Ishikawa (cell line): ENCODE data around the gene POLR2M.

Experiments
- CEBPB ChIP-seq: IDR thresholded peaks from 2 replicates; pipeline ENCODE4 v1.6.1; 2012
- CREB1 ChIP-seq: IDR thresholded peaks from 2 replicates; pipeline ENCODE4 v1.6.1; 2012; ENCODE audit warnings: low read depth
- EGR1 ChIP-seq: IDR thresholded peaks from 2 replicates; pipeline ENCODE4 v1.6.1; 2012
- EP300 ChIP-seq: IDR thresholded peaks from 2 replicates; pipeline ENCODE4 v1.6.1; 2012; ENCODE audit warnings: borderline replicate concordance
- FOXM1 ChIP-seq: IDR thresholded peaks from 2 replicates; pipeline ENCODE4 v1.6.1; 2012; ENCODE audit warnings: low read depth, borderline replicate concordance
- NFIC ChIP-seq: IDR thresholded peaks from 2 replicates; pipeline ENCODE4 v1.6.1; 2012
- RAD21 ChIP-seq: IDR thresholded peaks from 2 replicates; pipeline ENCODE4 v1.6.1; 2012; ENCODE audit warnings: low read depth
- TAF1 ChIP-seq: IDR thresholded peaks from 2 replicates; pipeline ENCODE4 v1.6.1; 2012; ENCODE audit warnings: low read depth, mild to moderate bottlenecking
- TCF12 ChIP-seq: IDR thresholded peaks from 2 replicates; pipeline ENCODE4 v1.6.1; 2012; ENCODE audit warnings: low read depth
- TEAD4 ChIP-seq: IDR thresholded peaks from 2 replicates; pipeline ENCODE4 v1.6.1; 2012
- YY1 ChIP-seq: IDR thresholded peaks from 2 replicates; pipeline ENCODE4 v1.6.1; 2012; ENCODE audit warnings: low read depth
- ZBTB7A ChIP-seq: IDR thresholded peaks from 2 replicates; pipeline ENCODE4 v1.6.1; 2012; ENCODE audit warnings: low read depth
- TF ChIP-seq, protein P1 (sequence below): IDR thresholded peaks from 2 replicates; pipeline ENCODE4 v1.6.1; 2012
- TF ChIP-seq, protein P2 (sequence below): IDR thresholded peaks from 2 replicates; pipeline ENCODE4 v1.6.1; 2012
- TF ChIP-seq, protein P3 (sequence below): IDR thresholded peaks from 2 replicates; pipeline ENCODE4 v1.6.1; 2012; ENCODE audit warnings: low read depth, mild to moderate bottlenecking

The POLR2M gene

DNA sequence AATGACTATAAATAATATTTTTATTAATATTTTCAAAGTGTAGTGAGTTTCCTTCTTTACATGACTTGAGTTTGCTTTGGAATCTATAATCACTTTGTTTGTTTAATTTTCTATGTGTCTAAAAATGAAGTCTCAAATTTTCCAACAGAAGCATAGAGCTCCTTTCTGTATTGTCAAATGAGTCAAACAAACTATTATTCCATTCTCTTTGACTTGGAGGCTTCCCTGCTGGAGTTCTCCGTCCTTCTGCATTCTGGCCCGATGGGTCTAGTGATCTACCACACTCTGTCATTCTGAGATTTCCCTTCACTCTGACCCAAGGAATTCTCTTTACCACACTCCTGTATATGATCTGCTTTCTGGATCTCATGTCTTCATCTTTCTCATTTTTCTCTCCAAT is 30.1 kb downstream of the POLR2M start:
- TF ChIP-seq, protein P1, sequence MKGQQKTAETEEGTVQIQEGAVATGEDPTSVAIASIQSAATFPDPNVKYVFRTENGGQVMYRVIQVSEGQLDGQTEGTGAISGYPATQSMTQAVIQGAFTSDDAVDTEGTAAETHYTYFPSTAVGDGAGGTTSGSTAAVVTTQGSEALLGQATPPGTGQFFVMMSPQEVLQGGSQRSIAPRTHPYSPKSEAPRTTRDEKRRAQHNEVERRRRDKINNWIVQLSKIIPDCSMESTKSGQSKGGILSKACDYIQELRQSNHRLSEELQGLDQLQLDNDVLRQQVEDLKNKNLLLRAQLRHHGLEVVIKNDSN = no peak
- no peak for TF ChIP-seq TCF12
- no peak for TF ChIP-seq RAD21
- no peak for TF ChIP-seq CEBPB
- no peak for TF ChIP-seq TEAD4
- no peak for TF ChIP-seq TAF1
- TF ChIP-seq ZBTB7A = no peak
- TF ChIP-seq FOXM1 = no peak
- no peak for TF ChIP-seq EGR1
- no peak for TF ChIP-seq YY1
- no peak for TF ChIP-seq EP300
- TF ChIP-seq CREB1 = no peak
- no peak for TF ChIP-seq NFIC
- TF ChIP-seq, protein P2, sequence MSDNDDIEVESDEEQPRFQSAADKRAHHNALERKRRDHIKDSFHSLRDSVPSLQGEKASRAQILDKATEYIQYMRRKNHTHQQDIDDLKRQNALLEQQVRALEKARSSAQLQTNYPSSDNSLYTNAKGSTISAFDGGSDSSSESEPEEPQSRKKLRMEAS = no peak
- TF ChIP-seq, protein P3, sequence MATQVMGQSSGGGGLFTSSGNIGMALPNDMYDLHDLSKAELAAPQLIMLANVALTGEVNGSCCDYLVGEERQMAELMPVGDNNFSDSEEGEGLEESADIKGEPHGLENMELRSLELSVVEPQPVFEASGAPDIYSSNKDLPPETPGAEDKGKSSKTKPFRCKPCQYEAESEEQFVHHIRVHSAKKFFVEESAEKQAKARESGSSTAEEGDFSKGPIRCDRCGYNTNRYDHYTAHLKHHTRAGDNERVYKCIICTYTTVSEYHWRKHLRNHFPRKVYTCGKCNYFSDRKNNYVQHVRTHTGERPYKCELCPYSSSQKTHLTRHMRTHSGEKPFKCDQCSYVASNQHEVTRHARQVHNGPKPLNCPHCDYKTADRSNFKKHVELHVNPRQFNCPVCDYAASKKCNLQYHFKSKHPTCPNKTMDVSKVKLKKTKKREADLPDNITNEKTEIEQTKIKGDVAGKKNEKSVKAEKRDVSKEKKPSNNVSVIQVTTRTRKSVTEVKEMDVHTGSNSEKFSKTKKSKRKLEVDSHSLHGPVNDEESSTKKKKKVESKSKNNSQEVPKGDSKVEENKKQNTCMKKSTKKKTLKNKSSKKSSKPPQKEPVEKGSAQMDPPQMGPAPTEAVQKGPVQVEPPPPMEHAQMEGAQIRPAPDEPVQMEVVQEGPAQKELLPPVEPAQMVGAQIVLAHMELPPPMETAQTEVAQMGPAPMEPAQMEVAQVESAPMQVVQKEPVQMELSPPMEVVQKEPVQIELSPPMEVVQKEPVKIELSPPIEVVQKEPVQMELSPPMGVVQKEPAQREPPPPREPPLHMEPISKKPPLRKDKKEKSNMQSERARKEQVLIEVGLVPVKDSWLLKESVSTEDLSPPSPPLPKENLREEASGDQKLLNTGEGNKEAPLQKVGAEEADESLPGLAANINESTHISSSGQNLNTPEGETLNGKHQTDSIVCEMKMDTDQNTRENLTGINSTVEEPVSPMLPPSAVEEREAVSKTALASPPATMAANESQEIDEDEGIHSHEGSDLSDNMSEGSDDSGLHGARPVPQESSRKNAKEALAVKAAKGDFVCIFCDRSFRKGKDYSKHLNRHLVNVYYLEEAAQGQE = no peak

DNA sequence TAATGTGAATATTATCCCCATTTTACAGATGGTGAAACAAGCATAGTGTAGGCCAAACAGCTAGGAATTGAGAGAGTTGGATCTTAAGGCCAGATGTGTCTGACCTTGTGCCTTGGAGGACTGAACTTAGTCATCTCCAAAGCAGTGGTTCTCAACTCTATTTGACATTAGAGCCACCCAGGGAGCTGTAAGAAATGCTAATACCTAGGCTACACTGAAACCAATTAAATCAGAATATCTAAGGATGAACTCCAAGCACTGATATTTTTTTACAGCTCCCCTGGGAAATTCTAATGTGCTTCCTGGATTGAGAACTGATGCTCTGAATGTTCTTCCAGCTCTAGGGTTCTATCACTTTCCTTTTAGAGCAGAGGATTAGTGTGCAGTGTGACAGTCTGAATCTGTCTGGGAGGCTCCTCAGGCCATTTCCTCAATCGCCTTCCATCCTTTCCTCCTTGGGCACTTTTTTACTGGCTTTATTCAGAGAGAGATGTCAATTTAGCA is 32.3 kb downstream of the POLR2M start:
- no peak for TF ChIP-seq TAF1
- TF ChIP-seq EP300 = no peak
- no peak for TF ChIP-seq FOXM1
- TF ChIP-seq RAD21 = no peak
- TF ChIP-seq, protein P3 = no peak
- TF ChIP-seq NFIC = no peak
- TF ChIP-seq TEAD4 = no peak
- no peak for TF ChIP-seq TCF12
- TF ChIP-seq, protein P2 = no peak
- no peak for TF ChIP-seq EGR1
- no peak for TF ChIP-seq YY1
- TF ChIP-seq, protein P1 = no peak
- no peak for TF ChIP-seq CREB1
- no peak for TF ChIP-seq ZBTB7A
- no peak for TF ChIP-seq CEBPB

DNA sequence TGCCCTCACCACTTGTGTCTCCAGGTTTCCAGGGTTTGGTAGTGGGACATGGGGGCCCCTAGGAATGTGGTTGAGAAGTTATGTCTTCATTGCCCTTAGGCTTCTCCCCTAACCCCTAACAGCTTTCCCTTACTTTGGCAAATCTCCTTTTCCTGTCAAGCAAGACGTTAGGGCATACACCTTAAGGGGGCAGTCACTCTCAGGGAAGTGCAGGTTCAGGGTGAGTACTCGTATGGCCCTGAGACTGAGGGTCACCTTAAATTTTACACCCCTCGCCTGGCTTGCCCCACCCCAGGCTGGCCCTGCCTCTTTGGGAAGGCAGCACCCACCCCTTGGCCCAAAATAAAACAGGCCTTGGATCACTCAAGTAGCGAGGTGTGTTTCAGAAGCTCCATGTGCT is 33.5 kb downstream of the POLR2M start:
- TF ChIP-seq RAD21 = no peak
- TF ChIP-seq ZBTB7A = no peak
- no peak for TF ChIP-seq TEAD4
- no peak for TF ChIP-seq EP300
- TF ChIP-seq CREB1 = no peak
- TF ChIP-seq EGR1 = no peak
- no peak for TF ChIP-seq FOXM1
- TF ChIP-seq, protein P2 = no peak
- TF ChIP-seq, protein P1 = no peak
- no peak for TF ChIP-seq TCF12
- no peak for TF ChIP-seq CEBPB
- no peak for TF ChIP-seq NFIC
- TF ChIP-seq, protein P3 = no peak

DNA sequence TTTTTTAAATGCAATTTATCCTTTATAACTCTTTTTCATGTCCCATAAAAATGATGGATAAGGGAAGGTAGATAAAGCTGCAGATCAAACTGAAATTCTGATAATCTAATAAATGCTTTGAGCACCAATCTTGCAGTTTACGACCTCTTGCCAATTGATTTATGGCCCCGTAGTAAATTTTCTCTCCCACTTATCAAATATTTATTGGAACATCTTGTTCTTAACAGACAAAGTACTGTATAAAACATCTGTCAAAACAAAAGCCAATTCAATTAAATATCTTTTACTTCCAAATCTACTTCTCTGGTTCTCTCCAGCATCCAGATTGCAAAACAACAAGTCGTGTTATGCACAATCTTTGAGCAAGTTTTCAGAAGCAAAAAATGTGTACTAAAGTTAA is 34.6 kb downstream of the POLR2M start:
- TF ChIP-seq RAD21 (no peak), YY1 (no peak), NFIC (no peak), TEAD4 (no peak), EP300 (no peak), EGR1 (no peak), FOXM1 (no peak), TCF12 (no peak), TAF1 (no peak), CREB1 (no peak), CEBPB (no peak), ZBTB7A (no peak)
- TF ChIP-seq, protein P1 = no peak
- TF ChIP-seq, protein P2 = no peak
- TF ChIP-seq, protein P3 = no peak
